ENCODE measurements around the gene FREM3. TPM values are rescaled to one million over a fixed set of nuclear protein-coding genes. Genes with fewer than 3 reads are reported as not detected.

The FREM3 gene
- total and polyA plus RNA-seq, 7 donors: under 0.01 TPM; not detected in 6

- H3K9me3 ChIP-seq: no peaks in the 10 kb centered on the region
- no peak overlapping the region for H3K4me3 ChIP-seq
- no peak for DNase-seq
- TF ChIP-seq POLR2AphosphoS5 (IDR thresholded peaks at IDR 0.05) (no peak), POLR2A (IDR thresholded peaks at IDR 0.05) (no peak), EP300 (IDR thresholded peaks at IDR 0.05) (no peak), CTCF (IDR thresholded peaks at IDR 0.05) (no peak)
- WGBS, 2 donors: 93 to 94% methylated on average over 9 of the region's 9 CpGs
- H3K27me3 ChIP-seq: no peaks in the 10 kb centered on the region
- H3K4me1 ChIP-seq: peaks cover 0 to 13% (median 3%) of the 10 kb centered on the region in 4 donors
- no peaks in the 10 kb centered on the region for H3K36me3 ChIP-seq
- no peak overlapping the region for H3K27ac ChIP-seq
- intact Hi-C loops (cut with DNase I): no loop called here
These were observed 31.4 kb downstream of the FREM3 start for GRCh38 chr4:143668930-143669552.

- intact Hi-C loops (cut with DNase I): no loop called here
- H3K27ac ChIP-seq: no peak overlapping the region
- H3K4me1 ChIP-seq: peaks cover 0 to 13% (median 3%) of the 10 kb centered on the region in 4 donors
- no peaks in the 10 kb centered on the region for H3K36me3 ChIP-seq
- H3K4me3 ChIP-seq: no peak overlapping the region
- H3K9me3 ChIP-seq: no peaks in the 10 kb centered on the region
- TF ChIP-seq CTCF (IDR thresholded peaks at IDR 0.05) (no peak), POLR2A (IDR thresholded peaks at IDR 0.05) (no peak), EP300 (IDR thresholded peaks at IDR 0.05) (no peak), POLR2AphosphoS5 (IDR thresholded peaks at IDR 0.05) (peak in 3 of 4 donors; percentile 14 to 45 (median 43))
- no peaks in the 10 kb centered on the region for H3K27me3 ChIP-seq
- WGBS, 2 donors: 45 to 62% methylated on average over 4 of the region's 4 CpGs
- DNase-seq: peak; percentile 68
These were observed 33.0 kb downstream of the FREM3 start for GRCh38 chr4:143667461-143667860.

GRCh38 chr4:143658336-143658735 is 42.1 kb downstream of the FREM3 start:
- Histone ChIP-seq H3K36me3 (no peaks in the 10 kb centered on the region), H3K27ac (no peak overlapping the region), H3K4me3 (no peak overlapping the region), H3K4me1 (no peaks in the 10 kb centered on the region), H3K27me3 (no peaks in the 10 kb centered on the region), H3K9me3 (no peaks in the 10 kb centered on the region)
- intact Hi-C loops (cut with DNase I): no loop called here
- TF ChIP-seq EP300 (IDR thresholded peaks at IDR 0.05): no peak
- TF ChIP-seq CTCF (IDR thresholded peaks at IDR 0.05): no peak
- TF ChIP-seq POLR2A (IDR thresholded peaks at IDR 0.05): no peak
- TF ChIP-seq POLR2AphosphoS5 (IDR thresholded peaks at IDR 0.05): no peak
- 90 to 97% methylated on average over 4 of the region's 4 CpGs for WGBS, 2 donors
- DNase-seq: no peak

- Histone ChIP-seq H3K27me3 (no peaks in the 10 kb centered on the region), H3K36me3 (no peaks in the 10 kb centered on the region), H3K4me3 (no peak overlapping the region), H3K27ac (no peak overlapping the region), H3K4me1 (no peaks in the 10 kb centered on the region), H3K9me3 (no peaks in the 10 kb centered on the region)
- no peak for TF ChIP-seq EP300 (IDR thresholded peaks at IDR 0.05)
- no peak for TF ChIP-seq POLR2AphosphoS5 (IDR thresholded peaks at IDR 0.05)
- TF ChIP-seq CTCF (IDR thresholded peaks at IDR 0.05): no peak
- no peak for TF ChIP-seq POLR2A (IDR thresholded peaks at IDR 0.05)
- no peak for DNase-seq
- 80 to 86% methylated on average over 1 of the region's 1 CpG for WGBS, 2 donors
- intact Hi-C loops (cut with DNase I): no loop called here
These were observed 45.9 kb downstream of the FREM3 start for GRCh38 chr4:143654571-143654970.

- no peak for DNase-seq
- no peak for TF ChIP-seq EP300 (IDR thresholded peaks at IDR 0.05)
- no peak for TF ChIP-seq POLR2AphosphoS5 (IDR thresholded peaks at IDR 0.05)
- no peak for TF ChIP-seq POLR2A (IDR thresholded peaks at IDR 0.05)
- TF ChIP-seq CTCF (IDR thresholded peaks at IDR 0.05): no peak
- Histone ChIP-seq H3K9me3 (peaks cover 0 to 2% (median 0%) of the 10 kb centered on the region in 4 donors), H3K4me3 (no peak overlapping the region), H3K36me3 (no peaks in the 10 kb centered on the region), H3K4me1 (no peaks in the 10 kb centered on the region), H3K27ac (no peak overlapping the region), H3K27me3 (no peaks in the 10 kb centered on the region)
- intact Hi-C loops (cut with DNase I): no loop called here
- WGBS, 2 donors: 87 to 91% methylated on average over 3 of the region's 3 CpGs
These were observed 47.4 kb downstream of the FREM3 start for GRCh38 chr4:143653031-143653430.
